ENCODE results near the gene TTN.

DNA sequence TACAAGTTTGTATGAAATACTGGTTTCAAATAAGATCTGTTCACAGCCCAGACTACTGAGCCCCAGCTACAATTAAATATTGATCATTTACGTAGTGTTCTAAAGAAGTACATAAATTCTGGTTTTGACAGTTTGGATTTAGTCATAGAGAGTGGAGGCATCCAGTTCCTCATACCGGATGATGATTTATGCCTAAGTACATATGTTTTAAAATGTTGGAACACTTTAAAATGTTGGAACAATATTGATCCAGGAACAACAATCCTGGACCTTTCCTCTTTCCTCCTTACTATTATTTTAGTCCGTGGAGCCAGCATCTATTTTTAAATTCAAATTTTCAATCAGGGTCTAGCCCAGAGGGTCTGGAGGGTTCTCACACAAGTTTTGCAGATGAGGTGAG is 22.8 kb upstream of the TTN start:
- TF ChIP-seq CTCF (IDR thresholded peaks at IDR 0.05) (no peak), EZH2 (IDR thresholded peaks at IDR 0.05) (no peak), EZH2phosphoT487 (IDR thresholded peaks at IDR 0.05) (no peak)
